Neural cell (in vitro differentiated cells): ENCODE data around the gene S100A13. TPM values are rescaled to one million over a fixed set of nuclear protein-coding genes. Genes with fewer than 3 reads are reported as not detected.

ENCODE experiments used
- H2AFZ ChIP-seq: fragments of 200-600, 300-800 bp; sonication (generic), shearing (Covaris generic); 2 replicates; pipeline ENCODE4 v1.6.0; 2014; ENCODE audit warnings: low read depth, mild to moderate bottlenecking, antibody characterized with exemption, low read length, moderate library complexity
- H3F3A ChIP-seq: fragments of 200-600 bp; shearing (Covaris generic); 2 replicates; pipeline ENCODE4 v1.6.1; 2016; ENCODE audit warnings: mild to moderate bottlenecking, moderate library complexity, mixed read lengths, antibody characterized with exemption, low read length; ENCODE audit not compliant: insufficient read depth, poor library complexity, severe bottlenecking
- H3K27ac ChIP-seq: fragments of 200-600, 300-800 bp; sonication (generic), shearing (Covaris generic); 2 replicates; pipeline ENCODE4 v1.5.1; 2014; ENCODE audit warnings: mild to moderate bottlenecking, low read length, moderate library complexity
- H3K27me3 ChIP-seq: fragments of 300-800, 200-600 bp; sonication (generic), shearing (Covaris generic); 2 replicates; pipeline ENCODE4 v1.6.0; 2014; ENCODE audit warnings: mild to moderate bottlenecking, low read depth, low read length, moderate library complexity; ENCODE audit not compliant: insufficient read depth
- H3K36me3 ChIP-seq: fragments of 300-800, 200-600 bp; sonication (generic), shearing (Covaris generic); 2 replicates; pipeline ENCODE4 v1.5.1; 2014; ENCODE audit warnings: mild to moderate bottlenecking, antibody characterized with exemption, low read length, moderate library complexity; ENCODE audit not compliant: insufficient read depth
- H3K4me2 ChIP-seq: fragments of 300-800, 200-600 bp; sonication (generic), shearing (Covaris generic); 2 replicates; pipeline ENCODE4 v1.6.0; 2014; ENCODE audit warnings: mild to moderate bottlenecking, low read length
- H3K4me3 ChIP-seq: fragments of 300-800, 200-600 bp; sonication (generic), shearing (Covaris generic); 2 replicates; pipeline ENCODE4 v1.5.1; 2014; ENCODE audit warnings: mild to moderate bottlenecking, low read length, moderate library complexity
- H3K79me2 ChIP-seq: fragments of 200-600 bp; shearing (Covaris generic); replicated peaks from 2 replicates; pipeline ENCODE4 v1.6.0; 2014; ENCODE audit warnings: mild to moderate bottlenecking, low read length, moderate library complexity; ENCODE audit not compliant: insufficient read depth
- H3K9ac ChIP-seq: fragments of 300-800, 200-600 bp; sonication (generic), shearing (Covaris generic); 2 replicates; pipeline ENCODE4 v1.6.1; 2016; ENCODE audit warnings: mild to moderate bottlenecking, low read length, mixed read lengths
- H3K9me2 ChIP-seq: fragments of 200-600 bp; shearing (Covaris generic); 2 replicates; pipeline ENCODE4 v1.6.1; 2016; ENCODE audit warnings: mild to moderate bottlenecking, low read length, mixed read lengths; ENCODE audit not compliant: insufficient read depth
- H3K9me3 ChIP-seq: fragments of 200-600, 300-800 bp; sonication (generic), shearing (Covaris generic); 2 replicates; pipeline ENCODE4 v1.6.1; 2016; ENCODE audit warnings: mild to moderate bottlenecking, mixed run types, low read length, moderate library complexity, mixed read lengths
- H4K20me1 ChIP-seq: fragments of 200-600 bp; shearing (Covaris generic); 2 replicates; pipeline ENCODE4 v1.6.1; 2016; ENCODE audit warnings: mild to moderate bottlenecking, mixed run types; ENCODE audit not compliant: insufficient read depth
- EP300 ChIP-seq: fragments of 450-650 bp; conservative IDR thresholded peaks from 2 replicates; pipeline ENCODE4 v1.6.1; 2014; ENCODE audit warnings: antibody characterized with exemption, mild to moderate bottlenecking, moderate library complexity; ENCODE audit not compliant: poor library complexity, severe bottlenecking
- EZH2 ChIP-seq: fragments of 200-600, 300-800 bp; shearing (Covaris generic), sonication (generic); IDR thresholded peaks from 2 replicates; pipeline ENCODE4 v1.6.1; 2014; ENCODE audit warnings: antibody characterized with exemption, low read length, borderline replicate concordance, mild to moderate bottlenecking; ENCODE audit not compliant: insufficient read depth, poor library complexity, severe bottlenecking
- MXI1 ChIP-seq: fragments of 450-650 bp; conservative IDR thresholded peaks from 2 replicates; pipeline ENCODE4 v1.6.1; 2014; ENCODE audit warnings: antibody characterized with exemption, mild to moderate bottlenecking; ENCODE audit not compliant: poor library complexity, severe bottlenecking
- POLR2AphosphoS5 ChIP-seq: IDR thresholded peaks from 2 replicates; pipeline ENCODE4 v1.6.1; 2012
- RAD21 ChIP-seq: fragments of 450-650 bp; conservative IDR thresholded peaks from 2 replicates; pipeline ENCODE4 v1.6.1; 2014; ENCODE audit warnings: antibody characterized with exemption, mild to moderate bottlenecking, moderate library complexity
- SMC3 ChIP-seq: fragments of 450-650 bp; conservative IDR thresholded peaks from 2 replicates; pipeline ENCODE4 v1.6.1; 2014; ENCODE audit warnings: antibody characterized with exemption, mild to moderate bottlenecking, moderate library complexity; ENCODE audit not compliant: poor library complexity
- TAF1 ChIP-seq: IDR thresholded peaks from 2 replicates; pipeline ENCODE4 v1.6.1; 2012; ENCODE audit warnings: low read depth
- polyA plus RNA-seq: library from polyadenylated mRNA; depleted of rRNA; stranded (reverse); fragments of >200 nt; gene quantifications from 2 replicates; pipeline ENCODE4 v1.2.3, GENCODE V29; 2014
- TF ChIP-seq, protein P1 (sequence below): IDR thresholded peaks from 2 replicates; pipeline ENCODE4 v1.6.1; 2012; ENCODE audit warnings: borderline replicate concordance
- TF ChIP-seq, protein P2 (sequence below): fragments of 450-650 bp; IDR thresholded peaks from 2 replicates; pipeline ENCODE4 v1.5.1; 2014; ENCODE audit warnings: antibody characterized with exemption, mild to moderate bottlenecking, moderate library complexity; ENCODE audit not compliant: poor library complexity, severe bottlenecking

The S100A13 gene
- polyA plus RNA-seq, 1 donor from 2014 or later: 2.1 TPM

DNA sequence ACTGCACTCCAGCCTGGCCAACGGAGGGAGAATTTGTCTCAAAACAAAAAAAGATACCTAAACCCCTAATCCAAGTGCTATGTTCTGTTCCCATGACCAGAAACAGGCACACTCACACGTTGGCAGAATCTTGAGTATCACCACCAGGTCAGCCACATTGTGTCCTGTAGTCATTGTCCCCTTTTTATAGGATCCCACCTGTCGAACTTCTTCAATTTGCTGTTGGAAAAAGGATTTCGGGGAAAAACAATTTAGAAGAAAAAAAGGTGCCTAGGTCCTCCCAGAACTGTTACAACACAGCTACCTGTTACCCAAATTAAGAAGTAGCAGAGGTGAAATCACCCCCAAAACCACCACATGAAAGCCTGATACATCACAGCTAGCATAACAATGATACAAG lies 40.1 kb upstream of the S100A13 start:
- Histone ChIP-seq H3K9ac (no peak overlapping the region), H3K79me2 (peaks cover 30% of the 10 kb centered on the region), H3F3A (peaks cover 3% of the 10 kb centered on the region), H3K27ac (no peak overlapping the region), H4K20me1 (no peaks in the 10 kb centered on the region), H3K36me3 (peaks cover 20% of the 10 kb centered on the region), H2AFZ (no peak overlapping the region), H3K9me2 (no peaks in the 10 kb centered on the region), H3K4me3 (no peak overlapping the region), H3K27me3 (no peaks in the 10 kb centered on the region), H3K4me2 (no peak overlapping the region), H3K9me3 (no peaks in the 10 kb centered on the region)
- TF ChIP-seq SMC3: no peak

DNA sequence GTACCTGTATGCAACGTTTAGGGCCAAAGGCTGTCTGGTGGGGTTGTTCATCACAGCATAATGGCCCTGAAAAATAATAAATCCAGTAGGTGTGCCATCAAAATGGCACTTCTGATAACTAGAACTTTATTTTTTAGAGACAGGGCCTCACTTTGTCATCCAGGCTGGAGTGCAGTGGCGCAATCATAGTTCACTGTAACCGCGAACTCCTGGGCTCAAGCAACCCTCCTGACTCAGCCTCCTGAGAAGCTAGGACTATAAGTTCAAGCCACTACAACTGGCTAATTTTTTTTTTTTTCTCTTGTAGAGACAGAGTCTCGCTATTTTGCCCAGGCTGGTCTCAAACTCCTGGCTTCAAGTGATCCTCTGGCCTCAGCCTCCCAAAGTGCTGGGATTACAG lies 35.9 kb upstream of the S100A13 start:
- H3K9me3 ChIP-seq: no peaks in the 10 kb centered on the region

DNA sequence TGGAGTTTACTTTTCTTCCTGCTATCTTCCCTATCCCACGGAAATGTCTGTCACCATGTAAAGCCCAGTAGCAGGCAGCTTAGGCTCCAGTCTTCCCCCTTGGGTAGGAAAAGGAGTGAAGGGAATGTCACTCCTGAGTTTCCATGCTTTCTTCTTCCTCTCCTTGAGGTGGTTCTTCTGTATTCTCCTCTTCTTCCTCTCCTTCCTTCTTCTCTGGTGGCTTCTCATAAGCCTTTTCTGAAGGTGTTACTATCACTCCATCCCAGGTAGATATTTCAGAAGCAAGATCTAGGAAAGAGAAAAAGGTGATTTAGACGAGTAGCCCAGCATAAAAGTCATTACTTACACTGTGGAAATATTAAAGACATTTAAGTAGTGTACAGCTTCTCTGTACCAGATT lies 35.0 kb upstream of the S100A13 start:
- peaks cover 3% of the 10 kb centered on the region for H3F3A ChIP-seq
- H3K4me3 ChIP-seq: no peak overlapping the region
- H2AFZ ChIP-seq: no peak overlapping the region
- H3K36me3 ChIP-seq: peaks cover 2% of the 10 kb centered on the region
- H4K20me1 ChIP-seq: no peaks in the 10 kb centered on the region
- no peaks in the 10 kb centered on the region for H3K9me3 ChIP-seq
- no peak overlapping the region for H3K4me2 ChIP-seq
- no peaks in the 10 kb centered on the region for H3K27me3 ChIP-seq
- no peaks in the 10 kb centered on the region for H3K9me2 ChIP-seq
- H3K27ac ChIP-seq: no peak overlapping the region
- TF ChIP-seq TAF1 (no peak), SMC3 (no peak), POLR2AphosphoS5 (no peak), EP300 (no peak), MXI1 (no peak), EZH2 (no peak), RAD21 (no peak)
- TF ChIP-seq, protein P1, sequence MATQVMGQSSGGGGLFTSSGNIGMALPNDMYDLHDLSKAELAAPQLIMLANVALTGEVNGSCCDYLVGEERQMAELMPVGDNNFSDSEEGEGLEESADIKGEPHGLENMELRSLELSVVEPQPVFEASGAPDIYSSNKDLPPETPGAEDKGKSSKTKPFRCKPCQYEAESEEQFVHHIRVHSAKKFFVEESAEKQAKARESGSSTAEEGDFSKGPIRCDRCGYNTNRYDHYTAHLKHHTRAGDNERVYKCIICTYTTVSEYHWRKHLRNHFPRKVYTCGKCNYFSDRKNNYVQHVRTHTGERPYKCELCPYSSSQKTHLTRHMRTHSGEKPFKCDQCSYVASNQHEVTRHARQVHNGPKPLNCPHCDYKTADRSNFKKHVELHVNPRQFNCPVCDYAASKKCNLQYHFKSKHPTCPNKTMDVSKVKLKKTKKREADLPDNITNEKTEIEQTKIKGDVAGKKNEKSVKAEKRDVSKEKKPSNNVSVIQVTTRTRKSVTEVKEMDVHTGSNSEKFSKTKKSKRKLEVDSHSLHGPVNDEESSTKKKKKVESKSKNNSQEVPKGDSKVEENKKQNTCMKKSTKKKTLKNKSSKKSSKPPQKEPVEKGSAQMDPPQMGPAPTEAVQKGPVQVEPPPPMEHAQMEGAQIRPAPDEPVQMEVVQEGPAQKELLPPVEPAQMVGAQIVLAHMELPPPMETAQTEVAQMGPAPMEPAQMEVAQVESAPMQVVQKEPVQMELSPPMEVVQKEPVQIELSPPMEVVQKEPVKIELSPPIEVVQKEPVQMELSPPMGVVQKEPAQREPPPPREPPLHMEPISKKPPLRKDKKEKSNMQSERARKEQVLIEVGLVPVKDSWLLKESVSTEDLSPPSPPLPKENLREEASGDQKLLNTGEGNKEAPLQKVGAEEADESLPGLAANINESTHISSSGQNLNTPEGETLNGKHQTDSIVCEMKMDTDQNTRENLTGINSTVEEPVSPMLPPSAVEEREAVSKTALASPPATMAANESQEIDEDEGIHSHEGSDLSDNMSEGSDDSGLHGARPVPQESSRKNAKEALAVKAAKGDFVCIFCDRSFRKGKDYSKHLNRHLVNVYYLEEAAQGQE: no peak
- peaks cover 15% of the 10 kb centered on the region for H3K79me2 ChIP-seq
- H3K9ac ChIP-seq: no peak overlapping the region

More for the DNA sequence above, 35.9 kb upstream of the S100A13 start:
- Histone ChIP-seq H3K9me2 (no peaks in the 10 kb centered on the region), H3K27ac (no peak overlapping the region), H2AFZ (no peak overlapping the region), H3K9ac (no peak overlapping the region), H3K79me2 (peaks cover 19% of the 10 kb centered on the region), H3K4me2 (no peak overlapping the region), H4K20me1 (no peaks in the 10 kb centered on the region), H3K36me3 (peaks cover 10% of the 10 kb centered on the region), H3K27me3 (no peaks in the 10 kb centered on the region), H3K4me3 (no peak overlapping the region), H3F3A (peaks cover 3% of the 10 kb centered on the region)
- TF ChIP-seq SMC3: no peak
- TF ChIP-seq RAD21: no peak
- TF ChIP-seq, protein P1: no peak
- no peak for TF ChIP-seq MXI1
- no peak for TF ChIP-seq EP300
- TF ChIP-seq, protein P2, sequence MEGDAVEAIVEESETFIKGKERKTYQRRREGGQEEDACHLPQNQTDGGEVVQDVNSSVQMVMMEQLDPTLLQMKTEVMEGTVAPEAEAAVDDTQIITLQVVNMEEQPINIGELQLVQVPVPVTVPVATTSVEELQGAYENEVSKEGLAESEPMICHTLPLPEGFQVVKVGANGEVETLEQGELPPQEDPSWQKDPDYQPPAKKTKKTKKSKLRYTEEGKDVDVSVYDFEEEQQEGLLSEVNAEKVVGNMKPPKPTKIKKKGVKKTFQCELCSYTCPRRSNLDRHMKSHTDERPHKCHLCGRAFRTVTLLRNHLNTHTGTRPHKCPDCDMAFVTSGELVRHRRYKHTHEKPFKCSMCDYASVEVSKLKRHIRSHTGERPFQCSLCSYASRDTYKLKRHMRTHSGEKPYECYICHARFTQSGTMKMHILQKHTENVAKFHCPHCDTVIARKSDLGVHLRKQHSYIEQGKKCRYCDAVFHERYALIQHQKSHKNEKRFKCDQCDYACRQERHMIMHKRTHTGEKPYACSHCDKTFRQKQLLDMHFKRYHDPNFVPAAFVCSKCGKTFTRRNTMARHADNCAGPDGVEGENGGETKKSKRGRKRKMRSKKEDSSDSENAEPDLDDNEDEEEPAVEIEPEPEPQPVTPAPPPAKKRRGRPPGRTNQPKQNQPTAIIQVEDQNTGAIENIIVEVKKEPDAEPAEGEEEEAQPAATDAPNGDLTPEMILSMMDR: no peak
- TF ChIP-seq POLR2AphosphoS5: no peak
